ENCODE results near the gene FOXI3.

DNA sequence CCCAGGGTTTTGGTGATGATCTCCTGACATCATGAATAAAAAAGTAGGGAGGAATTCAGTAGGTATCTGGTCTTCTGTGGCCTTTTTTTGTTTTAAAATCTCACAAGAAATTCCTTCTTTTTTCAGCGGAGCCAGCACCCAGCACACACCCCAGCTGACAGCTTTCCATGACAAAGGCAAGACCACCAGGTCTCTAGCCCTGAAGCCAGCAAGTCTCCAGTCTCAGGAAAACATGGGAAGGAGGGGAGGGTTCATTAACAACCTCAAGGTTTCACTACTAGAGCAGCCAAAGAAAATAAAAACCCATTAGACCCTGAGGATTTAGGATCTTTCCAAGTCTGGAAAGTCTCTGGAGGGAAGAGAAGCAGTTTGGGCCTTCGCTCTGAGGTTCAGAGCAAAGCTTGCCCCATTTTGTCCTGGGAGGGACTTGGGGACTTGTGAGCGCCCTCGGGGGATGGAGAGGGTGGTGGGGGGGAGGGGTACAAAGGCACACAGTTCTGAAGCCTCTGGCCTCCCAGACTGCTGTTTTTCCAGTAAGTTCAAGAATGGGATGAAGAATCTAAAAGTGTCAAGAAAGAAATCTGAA lies 9.0 kb downstream of the FOXI3 start:
- TF ChIP-seq GATA2 (IDR thresholded peaks at IDR 0.05; ENCODE audit: low read depth, low read length), result no peak
- TF ChIP-seq GATA3 (IDR thresholded peaks at IDR 0.05; ENCODE audit: low read depth, low read length), result no peak
